HepG2 (cell line): ENCODE measurements around the gene ABCC3. TPM values are rescaled to one million over a fixed set of nuclear protein-coding genes. Genes with fewer than 3 reads are reported as not detected.

Experiments
- KAT7 ChIP-seq: IDR thresholded peaks from 2 replicates; pipeline ENCODE4 v1.6.1; 2018; ENCODE audit warnings: borderline replicate concordance, missing compliant biosample characterization
- LRRFIP1 ChIP-seq: sonication (generic); formaldehyde crosslinking; conservative IDR thresholded peaks from 2 replicates; pipeline ENCODE4 v1.4.0; 2020; ENCODE audit warnings: missing genetic modification reagents
- MATR3 ChIP-seq: sonication (generic); formaldehyde crosslinking; IDR thresholded peaks from 2 replicates; pipeline ENCODE4 v1.4.0; 2020; ENCODE audit warnings: missing genetic modification reagents
- MTF2 ChIP-seq: sonication (generic); formaldehyde crosslinking; IDR thresholded peaks from 2 replicates; pipeline ENCODE4 v1.5.0; 2020; ENCODE audit warnings: missing genetic modification reagents, borderline replicate concordance
- MYC ChIP-seq: sonication (generic); formaldehyde crosslinking; IDR thresholded peaks from 2 replicates; pipeline ENCODE4 v1.9.0; 2021; ENCODE audit warnings: missing genetic modification reagents, borderline replicate concordance
- PLRG1 ChIP-seq: fragments of 450-650 bp; conservative IDR thresholded peaks from 2 replicates; pipeline ENCODE4 v1.6.1; 2016
- SCMH1 ChIP-seq: sonication (generic); formaldehyde crosslinking; IDR thresholded peaks from 2 replicates; pipeline ENCODE4 v1.9.0; 2021; ENCODE audit warnings: missing genetic modification reagents, mild to moderate bottlenecking, borderline replicate concordance
- SRY ChIP-seq: sonication (generic); formaldehyde crosslinking; IDR thresholded peaks from 2 replicates; pipeline ENCODE4 v1.8.0; 2022; ENCODE audit warnings: mild to moderate bottlenecking, missing genetic modification reagents
- STAT6 ChIP-seq: sonication (generic); formaldehyde crosslinking; IDR thresholded peaks from 2 replicates; pipeline ENCODE4 v1.4.0; 2020; ENCODE audit warnings: missing genetic modification reagents, mild to moderate bottlenecking, borderline replicate concordance
- TERF1 ChIP-seq: sonication (generic); formaldehyde crosslinking; IDR thresholded peaks from 2 replicates; pipeline ENCODE4 v1.8.0; 2022; ENCODE audit warnings: mild to moderate bottlenecking, missing genetic modification reagents, moderate library complexity
- U2AF2 ChIP-seq: fragments of 200-400 bp; formaldehyde crosslinking; IDR thresholded peaks from 2 replicates; pipeline ENCODE4 v1.6.1; 2017; ENCODE audit warnings: low read depth, mild to moderate bottlenecking, low read length
- ZNF17 ChIP-seq: sonication (generic); formaldehyde crosslinking; IDR thresholded peaks from 2 replicates; pipeline ENCODE4 v1.5.0; 2020; ENCODE audit warnings: mild to moderate bottlenecking, missing genetic modification reagents
- ZNF224 ChIP-seq: sonication (generic); formaldehyde crosslinking; IDR thresholded peaks from 2 replicates; pipeline ENCODE4 v1.5.0; 2020; ENCODE audit warnings: mild to moderate bottlenecking, missing genetic modification reagents
- ZNF432 ChIP-seq: sonication (generic); formaldehyde crosslinking; IDR thresholded peaks from 2 replicates; pipeline ENCODE4 v1.5.0; 2020; ENCODE audit warnings: missing genetic modification reagents, mild to moderate bottlenecking, borderline replicate concordance
- ZNF512B ChIP-seq: sonication (generic); formaldehyde crosslinking; IDR thresholded peaks from 2 replicates; pipeline ENCODE4 v1.5.1; 2020; ENCODE audit warnings: missing genetic modification reagents, mild to moderate bottlenecking, borderline replicate concordance
- ZNF552 ChIP-seq: sonication (generic); formaldehyde crosslinking; IDR thresholded peaks from 2 replicates; pipeline ENCODE4 v1.9.0; 2022; ENCODE audit warnings: missing genetic modification reagents, mild to moderate bottlenecking, borderline replicate concordance
- polyA plus RNA-seq, 8 experiments: library from polyadenylated mRNA; depleted of rRNA in 3 of 8; stranded (reverse) in 7 of 8; unstranded in 1 of 8; fragments of >200 nt; fragmentation: Illumina TruSeq in 4 of 8; extraction: Trizol in 4 of 8; gene quantifications; 2 replicates each; pipeline versions ENCODE4 v1.2.1 to v1.2.3, GENCODE V29; 2011 to 2016; ENCODE audit warnings: low read depth in 4 of 8, missing spikeins in 1 of 8, mixed read lengths in 1 of 8; ENCODE audit not compliant: insufficient read depth in 1 of 8
- total RNA-seq, 5 experiments: library from RNA; depleted of rRNA; stranded (reverse); fragments of >200 nt; fragmentation: Illumina TruSeq; extraction: Trizol; gene quantifications; 2 replicates each; pipeline ENCODE4 v1.2.3, GENCODE V29; 2016; ENCODE audit warnings: low read depth in 1 of 5
- TF ChIP-seq, protein P1 (sequence below): sonication (generic); formaldehyde crosslinking; IDR thresholded peaks from 2 replicates; pipeline ENCODE4 v1.5.0; 2020; ENCODE audit warnings: mild to moderate bottlenecking, low read depth, missing genetic modification reagents, borderline replicate concordance
- TF ChIP-seq, protein P2 (sequence below): IDR thresholded peaks from 2 replicates; pipeline ENCODE4 v1.6.1; 2016; ENCODE audit warnings: mild to moderate bottlenecking, missing biosample characterization, missing genetic modification reagents
- TF ChIP-seq, protein P3 (sequence below): sonication (generic); formaldehyde crosslinking; IDR thresholded peaks from 2 replicates; pipeline ENCODE4 v1.5.0; 2020; ENCODE audit warnings: missing genetic modification reagents

Gene ABCC3
- total and polyA plus RNA-seq, 2 of the 13 experiments (the other 11 are each of a cell fraction or from before 2014, with no cell fraction given): 25.2 to 50.7 TPM

GRCh38 chr17:50679008-50679544 is 44.4 kb downstream of the ABCC3 start (continued):
- no peak for TF ChIP-seq ZNF512B
- no peak for TF ChIP-seq ZNF432 (CRISPR knock-in tag)
- no peak for TF ChIP-seq ZNF224
- TF ChIP-seq MTF2 (CRISPR knock-in tag): no peak
- TF ChIP-seq, protein P1, sequence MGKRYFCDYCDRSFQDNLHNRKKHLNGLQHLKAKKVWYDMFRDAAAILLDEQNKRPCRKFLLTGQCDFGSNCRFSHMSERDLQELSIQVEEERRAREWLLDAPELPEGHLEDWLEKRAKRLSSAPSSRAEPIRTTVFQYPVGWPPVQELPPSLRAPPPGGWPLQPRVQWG (CRISPR knock-in tag): no peak
- TF ChIP-seq MATR3: no peak
- TF ChIP-seq PLRG1: no peak
- no peak for TF ChIP-seq ZNF552
- TF ChIP-seq TERF1 (CRISPR knock-in tag): no peak
- no peak for TF ChIP-seq MYC
- no peak for TF ChIP-seq U2AF2
- TF ChIP-seq ZNF17: no peak
- TF ChIP-seq STAT6: no peak
- TF ChIP-seq KAT7 (CRISPR knock-in tag): no peak
- TF ChIP-seq SCMH1 (CRISPR knock-in tag): no peak
- TF ChIP-seq, protein P2, sequence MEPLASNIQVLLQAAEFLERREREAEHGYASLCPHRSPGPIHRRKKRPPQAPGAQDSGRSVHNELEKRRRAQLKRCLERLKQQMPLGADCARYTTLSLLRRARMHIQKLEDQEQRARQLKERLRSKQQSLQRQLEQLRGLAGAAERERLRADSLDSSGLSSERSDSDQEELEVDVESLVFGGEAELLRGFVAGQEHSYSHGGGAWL (CRISPR knock-in tag): no peak
- TF ChIP-seq, protein P3, sequence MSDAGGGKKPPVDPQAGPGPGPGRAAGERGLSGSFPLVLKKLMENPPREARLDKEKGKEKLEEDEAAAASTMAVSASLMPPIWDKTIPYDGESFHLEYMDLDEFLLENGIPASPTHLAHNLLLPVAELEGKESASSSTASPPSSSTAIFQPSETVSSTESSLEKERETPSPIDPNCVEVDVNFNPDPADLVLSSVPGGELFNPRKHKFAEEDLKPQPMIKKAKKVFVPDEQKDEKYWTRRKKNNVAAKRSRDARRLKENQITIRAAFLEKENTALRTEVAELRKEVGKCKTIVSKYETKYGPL (CRISPR knock-in tag): no peak
- no peak for TF ChIP-seq LRRFIP1
- no peak for TF ChIP-seq SRY (CRISPR knock-in tag)
